Stomach smooth muscle (tissue), 2 donors: Measurements from ENCODE around the gene ITPR2.
"Not testable (repeated sequence)": the region's sequence is repeated elsewhere in the genome, so short reads cannot be mapped to it uniquely, and the experiment has no call there.

Experiments
- H3K27ac ChIP-seq: one replicate; pipeline ENCODE4 v1.7.0; 2013; ENCODE audit warnings: mild to moderate bottlenecking, low read length, inconsistent platforms
- H3K27me3 ChIP-seq, 2 donors: one replicate each; pipeline ENCODE4 v1.7.0; 2013; ENCODE audit warnings: low read length in 2 of 2; ENCODE audit not compliant: insufficient read depth in 2 of 2, control insufficient read depth in 1 of 2
- H3K36me3 ChIP-seq, 2 donors: one replicate each; pipeline ENCODE4 v1.7.0; 2013; ENCODE audit warnings: low read length in 2 of 2; ENCODE audit not compliant: control insufficient read depth in 2 of 2, insufficient read depth in 2 of 2
- H3K4me1 ChIP-seq: one replicate; pipeline ENCODE4 v1.7.0; 2013; ENCODE audit warnings: low read length; ENCODE audit not compliant: control insufficient read depth, insufficient read depth
- H3K4me3 ChIP-seq, 2 donors: one replicate each; pipeline ENCODE4 v1.7.0; 2013; ENCODE audit warnings: low read length in 2 of 2
- H3K9ac ChIP-seq, 2 donors: one replicate each; pipeline ENCODE4 v1.7.0; 2013; ENCODE audit warnings: low read length in 2 of 2, mild to moderate bottlenecking in 1 of 2
- H3K9me3 ChIP-seq, 2 donors: one replicate each; pipeline ENCODE4 v1.7.0; 2013; ENCODE audit warnings: low read length in 2 of 2; ENCODE audit not compliant: control insufficient read depth in 2 of 2
- donor health status: healthy.
- donor health status: Pancreatic carcinoma.

ITPR2 gene

GRCh38 chr12:26771861-26772260, 61.1 kb downstream of the ITPR2 start:
- peaks cover 4% of the 10 kb centered on the region in 2 donors for H3K9me3 ChIP-seq
- H3K27ac ChIP-seq: no peak overlapping the region
- H3K4me3 ChIP-seq: no peak overlapping the region
- no peaks in the 10 kb centered on the region for H3K36me3 ChIP-seq
- no peaks in the 10 kb centered on the region for H3K27me3 ChIP-seq
- H3K4me1 ChIP-seq: no peaks in the 10 kb centered on the region
- no peak overlapping the region for H3K9ac ChIP-seq

- H3K27me3 ChIP-seq: no peaks in the 10 kb centered on the region
- no peaks in the 10 kb centered on the region for H3K36me3 ChIP-seq
- H3K4me1 ChIP-seq: no peaks in the 10 kb centered on the region
- H3K27ac ChIP-seq: no peak overlapping the region
- H3K4me3 ChIP-seq: no peak overlapping the region
- no peak overlapping the region for H3K9ac ChIP-seq
- H3K9me3 ChIP-seq: no peaks in the 10 kb centered on the region
Measured at GRCh38 chr12:26770239-26771070, 62.5 kb downstream of the ITPR2 start.

- Histone ChIP-seq H3K4me3 (no peak overlapping the region), H3K4me1 (no peaks in the 10 kb centered on the region), H3K9me3 (no peaks in the 10 kb centered on the region), H3K9ac (no peak overlapping the region), H3K27ac (no peak overlapping the region), H3K27me3 (no peaks in the 10 kb centered on the region), H3K36me3 (no peaks in the 10 kb centered on the region)
Measured at GRCh38 chr12:26769611-26770010, 63.4 kb downstream of the ITPR2 start.

- H3K9ac ChIP-seq: no peak overlapping the region
- no peaks in the 10 kb centered on the region for H3K4me1 ChIP-seq
- H3K27me3 ChIP-seq: no peaks in the 10 kb centered on the region
- H3K9me3 ChIP-seq: no peaks in the 10 kb centered on the region
- no peak overlapping the region for H3K27ac ChIP-seq
- H3K36me3 ChIP-seq: no peaks in the 10 kb centered on the region
- no peak overlapping the region for H3K4me3 ChIP-seq
Measured at GRCh38 chr12:26768611-26769603, 64.1 kb downstream of the ITPR2 start.

GRCh38 chr12:26767865-26768264, 65.1 kb downstream of the ITPR2 start:
- H3K9me3 ChIP-seq: no peaks in the 10 kb centered on the region
- H3K27ac ChIP-seq: no peak overlapping the region
- H3K27me3 ChIP-seq: no peaks in the 10 kb centered on the region
- no peak overlapping the region for H3K4me3 ChIP-seq
- no peaks in the 10 kb centered on the region for H3K4me1 ChIP-seq
- H3K9ac ChIP-seq: no peak overlapping the region
- no peaks in the 10 kb centered on the region for H3K36me3 ChIP-seq

GRCh38 chr12:26767116-26767515, 65.9 kb downstream of the ITPR2 start:
- Histone ChIP-seq H3K4me3 (no peak overlapping the region), H3K9ac (no peak overlapping the region), H3K27ac (no peak overlapping the region), H3K36me3 (no peaks in the 10 kb centered on the region), H3K4me1 (no peaks in the 10 kb centered on the region), H3K9me3 (peaks cover 3 to 4% of the 10 kb centered on the region in 2 donors), H3K27me3 (no peaks in the 10 kb centered on the region)

GRCh38 chr12:26762186-26762585, 70.8 kb downstream of the ITPR2 start:
- H3K9me3 ChIP-seq: peaks cover 5 to 13% of the 10 kb centered on the region in 2 donors
- H3K36me3 ChIP-seq: no peaks in the 10 kb centered on the region
- no peak overlapping the region for H3K27ac ChIP-seq
- no peak overlapping the region for H3K4me3 ChIP-seq
- no peak overlapping the region for H3K9ac ChIP-seq
- H3K4me1 ChIP-seq: peaks cover 4% of the 10 kb centered on the region
- no peaks in the 10 kb centered on the region for H3K27me3 ChIP-seq

GRCh38 chr12:26761775-26762174, 71.2 kb downstream of the ITPR2 start:
- H3K4me3 ChIP-seq: no peak overlapping the region
- H3K9ac ChIP-seq: no peak overlapping the region
- no peak overlapping the region for H3K27ac ChIP-seq
- H3K9me3 ChIP-seq: peaks cover 5 to 13% of the 10 kb centered on the region in 2 donors
- no peaks in the 10 kb centered on the region for H3K36me3 ChIP-seq
- H3K27me3 ChIP-seq: no peaks in the 10 kb centered on the region
- peaks cover 4% of the 10 kb centered on the region for H3K4me1 ChIP-seq

GRCh38 chr12:26760657-26761293, 72.2 kb downstream of the ITPR2 start:
- Histone ChIP-seq H3K27me3 (no peaks in the 10 kb centered on the region), H3K4me1 (peaks cover 4% of the 10 kb centered on the region), H3K36me3 (no peaks in the 10 kb centered on the region), H3K9me3 (peaks cover 5 to 13% of the 10 kb centered on the region in 2 donors), H3K9ac (no peak overlapping the region), H3K27ac (no peak overlapping the region), H3K4me3 (no peak overlapping the region)

GRCh38 chr12:26755362-26755761, 77.6 kb downstream of the ITPR2 start:
- not testable (repeated sequence) for H3K9ac ChIP-seq, H3K9me3 ChIP-seq, H3K36me3 ChIP-seq, H3K4me1 ChIP-seq, H3K4me3 ChIP-seq, H3K27ac ChIP-seq, H3K27me3 ChIP-seq
